Measurements from ENCODE around the gene CLHC1. TPM values are rescaled to one million over a fixed set of nuclear protein-coding genes. Genes with fewer than 3 reads are reported as not detected.

CLHC1 gene
- total RNA-seq, 1 experiment from 2014 or later, result 10.4 TPM

GRCh38 chr2:55223958-55224760 is 7.9 kb downstream of the CLHC1 start:
- no peak for TF ChIP-seq CTCF (IDR thresholded peaks at IDR 0.05; ENCODE audit: unreplicated experiment)
- Mint-ChIP-seq H3K27ac (ENCODE audit: unreplicated experiment) (no peak overlapping the region), H3K27me3 (ENCODE audit: unreplicated experiment) (no peaks in the 10 kb centered on the region), H3K4me3 (ENCODE audit: low read depth, unreplicated experiment) (peak overlapping the region; percentile 68), H3K36me3 (ENCODE audit: insufficient read depth, unreplicated experiment) (peaks cover 13% of the 10 kb centered on the region), H3K4me1 (ENCODE audit: low read depth, unreplicated experiment) (peaks cover 4% of the 10 kb centered on the region), H3K9me3 (ENCODE audit: low read depth, unreplicated experiment) (no peaks in the 10 kb centered on the region)
- BruUV-seq (replicated peaks), result no TSS peak
- CTCF ChIA-PET, result no interaction called here
- no peak for DNase-seq
- intact Hi-C loops (cut with micrococcal nuclease; ENCODE audit: unreplicated experiment), result no loop called here

- Mint-ChIP-seq H3K36me3 (ENCODE audit: insufficient read depth, unreplicated experiment) (no peaks in the 10 kb centered on the region), H3K27me3 (ENCODE audit: unreplicated experiment) (no peaks in the 10 kb centered on the region), H3K4me1 (ENCODE audit: low read depth, unreplicated experiment) (no peaks in the 10 kb centered on the region), H3K4me3 (ENCODE audit: low read depth, unreplicated experiment) (no peak overlapping the region), H3K9me3 (ENCODE audit: low read depth, unreplicated experiment) (no peaks in the 10 kb centered on the region), H3K27ac (ENCODE audit: unreplicated experiment) (no peak overlapping the region)
- no TSS peak for BruUV-seq (replicated peaks)
- CTCF ChIA-PET, result interaction anchor here (0.6 kb wide), 1 partner anchor 79 kb away, joined by 3 read pairs; no protein-coding TSS in a partner anchor
- intact Hi-C loops (cut with micrococcal nuclease; ENCODE audit: unreplicated experiment), result no loop called here
- no peak for TF ChIP-seq CTCF (IDR thresholded peaks at IDR 0.05; ENCODE audit: unreplicated experiment)
- no peak for DNase-seq
Measured at GRCh38 chr2:55213822-55214221, 18.3 kb downstream of the CLHC1 start.

- intact Hi-C loops (cut with micrococcal nuclease; ENCODE audit: unreplicated experiment), result no loop called here
- H3K4me3 Mint-ChIP-seq (ENCODE audit: low read depth, unreplicated experiment), result no peak overlapping the region
- no peaks in the 10 kb centered on the region for H3K4me1 Mint-ChIP-seq (ENCODE audit: low read depth, unreplicated experiment)
- no peak for DNase-seq
- no TSS peak for BruUV-seq (replicated peaks)
- H3K36me3 Mint-ChIP-seq (ENCODE audit: insufficient read depth, unreplicated experiment), result no peaks in the 10 kb centered on the region
- no peak overlapping the region for H3K27ac Mint-ChIP-seq (ENCODE audit: unreplicated experiment)
- no peak for TF ChIP-seq CTCF (IDR thresholded peaks at IDR 0.05; ENCODE audit: unreplicated experiment)
- CTCF ChIA-PET, result no interaction called here
- no peaks in the 10 kb centered on the region for H3K27me3 Mint-ChIP-seq (ENCODE audit: unreplicated experiment)
- peaks cover 2% of the 10 kb centered on the region for H3K9me3 Mint-ChIP-seq (ENCODE audit: low read depth, unreplicated experiment)
Measured at GRCh38 chr2:55204950-55205349, 27.1 kb downstream of the CLHC1 start.

- Mint-ChIP-seq H3K27me3 (ENCODE audit: unreplicated experiment) (no peaks in the 10 kb centered on the region), H3K9me3 (ENCODE audit: low read depth, unreplicated experiment) (peaks cover 3% of the 10 kb centered on the region), H3K36me3 (ENCODE audit: insufficient read depth, unreplicated experiment) (no peaks in the 10 kb centered on the region), H3K4me3 (ENCODE audit: low read depth, unreplicated experiment) (no peak overlapping the region), H3K27ac (ENCODE audit: unreplicated experiment) (no peak overlapping the region), H3K4me1 (ENCODE audit: low read depth, unreplicated experiment) (no peaks in the 10 kb centered on the region)
- no peak for TF ChIP-seq CTCF (IDR thresholded peaks at IDR 0.05; ENCODE audit: unreplicated experiment)
- intact Hi-C loops (cut with micrococcal nuclease; ENCODE audit: unreplicated experiment), result no loop called here
- no peak for DNase-seq
- no TSS peak for BruUV-seq (replicated peaks)
- CTCF ChIA-PET, result no interaction called here
Measured at GRCh38 chr2:55204536-55204935, 27.6 kb downstream of the CLHC1 start.

All from Calu3 (cell line).